GM23338 (cell line): ENCODE data around the gene PIRT.

Experiments used
- EZH2 ChIP-seq: fragments of 200-600 bp; sonication (generic); IDR thresholded peaks from one replicate; pipeline ENCODE4 v1.8.0; 2017; ENCODE audit warnings: antibody characterized with exemption, mild to moderate bottlenecking, low read depth; ENCODE audit not compliant: unreplicated experiment
- EZH2phosphoT487 ChIP-seq: fragments of 200-600 bp; sonication (generic); IDR thresholded peaks from one replicate; pipeline ENCODE4 v1.8.1; 2018; ENCODE audit warnings: antibody characterized with exemption; ENCODE audit not compliant: unreplicated experiment
- POLR2AphosphoS5 ChIP-seq: IDR thresholded peaks from 2 replicates; pipeline ENCODE4 v1.6.1; 2016; ENCODE audit warnings: antibody characterized with exemption, low read depth
- ZNF331 ChIP-seq: fragments of 250-450 bp; sonication (Bioruptor Pico); IDR thresholded peaks from 2 replicates; pipeline ENCODE4 v1.5.0; 2020; ENCODE audit warnings: low read depth, mild to moderate bottlenecking, moderate library complexity
- TF ChIP-seq, protein P1 (sequence below): IDR thresholded peaks from one replicate; pipeline ENCODE4 v1.6.1; 2018; ENCODE audit warnings: antibody characterized with exemption; ENCODE audit not compliant: unreplicated experiment
- TF ChIP-seq, protein P2 (sequence below), 2 experiments: fragments of 200-600 bp in 1 of 2; sonication (generic) in 1 of 2; conservative IDR thresholded peaks; 2 replicates each; pipeline versions ENCODE4 v1.5.1 to v1.6.1; 2016 to 2017; ENCODE audit warnings: antibody characterized with exemption in 2 of 2, low read depth in 2 of 2, mild to moderate bottlenecking in 2 of 2, moderate library complexity in 1 of 2

DNA sequence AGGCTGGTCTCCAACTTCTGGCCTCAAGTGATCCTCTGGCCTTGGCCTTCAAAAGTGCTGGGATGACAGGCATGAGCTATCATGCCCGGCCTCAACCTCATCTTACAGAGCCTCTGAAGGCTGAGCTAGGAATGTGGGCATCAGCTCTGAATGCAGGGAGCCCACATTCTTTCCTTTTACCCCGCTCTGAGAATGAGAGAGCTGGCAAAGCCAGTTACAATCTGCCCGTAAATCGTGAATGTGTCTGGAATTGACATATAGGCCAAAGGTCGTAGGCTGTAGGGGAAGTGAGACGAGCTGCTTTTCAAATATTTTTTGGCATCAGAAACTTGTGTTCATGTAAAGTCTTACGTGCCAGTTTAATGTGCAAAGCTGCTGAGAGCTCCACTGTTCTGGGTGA, 38.5 kb downstream of the PIRT start:
- TF ChIP-seq, protein P1, sequence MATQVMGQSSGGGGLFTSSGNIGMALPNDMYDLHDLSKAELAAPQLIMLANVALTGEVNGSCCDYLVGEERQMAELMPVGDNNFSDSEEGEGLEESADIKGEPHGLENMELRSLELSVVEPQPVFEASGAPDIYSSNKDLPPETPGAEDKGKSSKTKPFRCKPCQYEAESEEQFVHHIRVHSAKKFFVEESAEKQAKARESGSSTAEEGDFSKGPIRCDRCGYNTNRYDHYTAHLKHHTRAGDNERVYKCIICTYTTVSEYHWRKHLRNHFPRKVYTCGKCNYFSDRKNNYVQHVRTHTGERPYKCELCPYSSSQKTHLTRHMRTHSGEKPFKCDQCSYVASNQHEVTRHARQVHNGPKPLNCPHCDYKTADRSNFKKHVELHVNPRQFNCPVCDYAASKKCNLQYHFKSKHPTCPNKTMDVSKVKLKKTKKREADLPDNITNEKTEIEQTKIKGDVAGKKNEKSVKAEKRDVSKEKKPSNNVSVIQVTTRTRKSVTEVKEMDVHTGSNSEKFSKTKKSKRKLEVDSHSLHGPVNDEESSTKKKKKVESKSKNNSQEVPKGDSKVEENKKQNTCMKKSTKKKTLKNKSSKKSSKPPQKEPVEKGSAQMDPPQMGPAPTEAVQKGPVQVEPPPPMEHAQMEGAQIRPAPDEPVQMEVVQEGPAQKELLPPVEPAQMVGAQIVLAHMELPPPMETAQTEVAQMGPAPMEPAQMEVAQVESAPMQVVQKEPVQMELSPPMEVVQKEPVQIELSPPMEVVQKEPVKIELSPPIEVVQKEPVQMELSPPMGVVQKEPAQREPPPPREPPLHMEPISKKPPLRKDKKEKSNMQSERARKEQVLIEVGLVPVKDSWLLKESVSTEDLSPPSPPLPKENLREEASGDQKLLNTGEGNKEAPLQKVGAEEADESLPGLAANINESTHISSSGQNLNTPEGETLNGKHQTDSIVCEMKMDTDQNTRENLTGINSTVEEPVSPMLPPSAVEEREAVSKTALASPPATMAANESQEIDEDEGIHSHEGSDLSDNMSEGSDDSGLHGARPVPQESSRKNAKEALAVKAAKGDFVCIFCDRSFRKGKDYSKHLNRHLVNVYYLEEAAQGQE: no peak
- TF ChIP-seq EZH2: no peak
- TF ChIP-seq POLR2AphosphoS5: no peak
- TF ChIP-seq, protein P2, sequence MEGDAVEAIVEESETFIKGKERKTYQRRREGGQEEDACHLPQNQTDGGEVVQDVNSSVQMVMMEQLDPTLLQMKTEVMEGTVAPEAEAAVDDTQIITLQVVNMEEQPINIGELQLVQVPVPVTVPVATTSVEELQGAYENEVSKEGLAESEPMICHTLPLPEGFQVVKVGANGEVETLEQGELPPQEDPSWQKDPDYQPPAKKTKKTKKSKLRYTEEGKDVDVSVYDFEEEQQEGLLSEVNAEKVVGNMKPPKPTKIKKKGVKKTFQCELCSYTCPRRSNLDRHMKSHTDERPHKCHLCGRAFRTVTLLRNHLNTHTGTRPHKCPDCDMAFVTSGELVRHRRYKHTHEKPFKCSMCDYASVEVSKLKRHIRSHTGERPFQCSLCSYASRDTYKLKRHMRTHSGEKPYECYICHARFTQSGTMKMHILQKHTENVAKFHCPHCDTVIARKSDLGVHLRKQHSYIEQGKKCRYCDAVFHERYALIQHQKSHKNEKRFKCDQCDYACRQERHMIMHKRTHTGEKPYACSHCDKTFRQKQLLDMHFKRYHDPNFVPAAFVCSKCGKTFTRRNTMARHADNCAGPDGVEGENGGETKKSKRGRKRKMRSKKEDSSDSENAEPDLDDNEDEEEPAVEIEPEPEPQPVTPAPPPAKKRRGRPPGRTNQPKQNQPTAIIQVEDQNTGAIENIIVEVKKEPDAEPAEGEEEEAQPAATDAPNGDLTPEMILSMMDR (conservative IDR thresholded peaks at IDR 0.05; ENCODE audit: low read depth in 2 of 2): no peak
- no peak for TF ChIP-seq EZH2phosphoT487
- TF ChIP-seq ZNF331: no peak
